ENCODE results near the gene INAFM2.

The INAFM2 gene

GRCh38 chr15:40287968-40288367, 35.5 kb upstream of the INAFM2 start:
- DNase-seq (ENCODE audit: low read depth), result no peak

- DNase-seq (ENCODE audit: low read depth), result no peak
Measured at GRCh38 chr15:40289140-40289775, 34.2 kb upstream of the INAFM2 start.

- DNase-seq (ENCODE audit: low read depth), result no peak
Measured at GRCh38 chr15:40290545-40290917, 33.0 kb upstream of the INAFM2 start.

- no peak for DNase-seq (ENCODE audit: low read depth)
Measured at GRCh38 chr15:40290918-40291574, 32.4 kb upstream of the INAFM2 start.

GRCh38 chr15:40292246-40292645, 31.2 kb upstream of the INAFM2 start:
- no peak for DNase-seq (ENCODE audit: low read depth)

GRCh38 chr15:40293006-40293405, 30.5 kb upstream of the INAFM2 start:
- no peak for DNase-seq (ENCODE audit: low read depth)

GRCh38 chr15:40293905-40294895, 29.3 kb upstream of the INAFM2 start:
- DNase-seq (ENCODE audit: low read depth), result no peak

- no peak for DNase-seq (ENCODE audit: low read depth)
Measured at GRCh38 chr15:40295297-40295696, 28.2 kb upstream of the INAFM2 start.

GRCh38 chr15:40295877-40296560, 27.5 kb upstream of the INAFM2 start:
- no peak for DNase-seq (ENCODE audit: low read depth)

GRCh38 chr15:40296561-40297230, 26.8 kb upstream of the INAFM2 start:
- no peak for DNase-seq (ENCODE audit: low read depth)

GRCh38 chr15:40297356-40297755, 26.1 kb upstream of the INAFM2 start:
- no peak for DNase-seq (ENCODE audit: low read depth)

GRCh38 chr15:40298216-40298935, 25.1 kb upstream of the INAFM2 start:
- no peak for DNase-seq (ENCODE audit: low read depth)

- no peak for DNase-seq (ENCODE audit: low read depth)
Measured at GRCh38 chr15:40300367-40300766, 23.1 kb upstream of the INAFM2 start.

- no peak for DNase-seq (ENCODE audit: low read depth)
Measured at GRCh38 chr15:40300771-40301170, 22.7 kb upstream of the INAFM2 start.

GRCh38 chr15:40301467-40302179, 21.9 kb upstream of the INAFM2 start:
- no peak for DNase-seq (ENCODE audit: low read depth)

- no peak for DNase-seq (ENCODE audit: low read depth)
Measured at GRCh38 chr15:40302288-40302886, 21.1 kb upstream of the INAFM2 start.

GRCh38 chr15:40302981-40303380, 20.5 kb upstream of the INAFM2 start:
- DNase-seq (ENCODE audit: low read depth), result no peak

- DNase-seq (ENCODE audit: low read depth), result no peak
Measured at GRCh38 chr15:40303576-40303975, 19.9 kb upstream of the INAFM2 start.

GRCh38 chr15:40305281-40305680, 18.2 kb upstream of the INAFM2 start:
- DNase-seq (ENCODE audit: low read depth), result no peak

GRCh38 chr15:40306371-40306770, 17.1 kb upstream of the INAFM2 start:
- DNase-seq (ENCODE audit: low read depth), result no peak

All from activated T-cell treated with anti-CD3 and anti-CD28 coated beads for 24 hours (primary cell).